ENCODE results near the gene ZNF805. TPM values are rescaled to one million over a fixed set of nuclear protein-coding genes. Genes with fewer than 3 reads are reported as not detected.
"Not testable (repeated sequence)": the region's sequence is repeated elsewhere in the genome, so short reads cannot be mapped to it uniquely, and the experiment has no call there.

ZNF805 gene
- total RNA-seq: 15.5 and 16.1 TPM in 2 replicates
- long read RNA-seq, partial matches to known transcripts: 1 of 4 reads
- long read RNA-seq, other reads (novel, unspliced or antisense): 0 of 4 reads

- Mint-ChIP-seq H3K9me3 (peaks cover 2% of the 10 kb centered on the region), H3K4me1 (peaks cover 21% of the 10 kb centered on the region), H3K4me3 (peak within 1 kb of the TSS; percentile 97), H3K27ac (ENCODE audit: unreplicated experiment) (peak within 1 kb of the TSS; percentile 97), H3K36me3 (ENCODE audit: low read depth) (peaks cover 2% of the 10 kb centered on the region), H3K27me3 (ENCODE audit: low read depth) (no peaks in the 10 kb centered on the region)
- DNase-seq (ENCODE audit: low read depth, low spot score): peak; percentile 78
- peak; percentile 13 for TF ChIP-seq CTCF (conservative IDR thresholded peaks at IDR 0.05)
These were observed at the start of gene ZNF805 for GRCh38 chr19:57240311-57241090. ZNF805 (plus strand) TSS chr19:57240632; CDS start chr19:57240892, 260 bp downstream.

- Mint-ChIP-seq H3K9me3 (peaks cover 18% of the 10 kb centered on the region), H3K4me3 (peak within 1 kb of the TSS; percentile 96), H3K27me3 (ENCODE audit: low read depth) (peaks cover 19% of the 10 kb centered on the region), H3K4me1 (peaks cover 23% of the 10 kb centered on the region), H3K36me3 (ENCODE audit: low read depth) (peaks cover 57% of the 10 kb centered on the region), H3K27ac (ENCODE audit: unreplicated experiment) (peak within 1 kb of the TSS; percentile 96)
- peak; percentile 79 for DNase-seq (ENCODE audit: low read depth, low spot score)
- TF ChIP-seq CTCF (conservative IDR thresholded peaks at IDR 0.05): no peak
These were observed 49.0 kb upstream of the ZNF805 start, which contains the start of gene ZNF264 for GRCh38 chr19:57191141-57192076. ZNF264 (plus strand) TSS chr19:57191500; CDS start chr19:57191914, 414 bp downstream.

- Mint-ChIP-seq H3K36me3 (ENCODE audit: low read depth) (peaks cover 63% of the 10 kb centered on the region), H3K4me1 (peaks cover 23% of the 10 kb centered on the region), H3K9me3 (peaks cover 18% of the 10 kb centered on the region), H3K27ac (ENCODE audit: unreplicated experiment) (peak overlapping the region; percentile 93), H3K4me3 (peak overlapping the region; percentile 96), H3K27me3 (ENCODE audit: low read depth) (peaks cover 19% of the 10 kb centered on the region)
- no peak for DNase-seq (ENCODE audit: low read depth, low spot score)
- TF ChIP-seq CTCF (conservative IDR thresholded peaks at IDR 0.05): no peak
These were observed 48.4 kb upstream of the ZNF805 start for GRCh38 chr19:57192077-57192420.

- Mint-ChIP-seq H3K27me3 (ENCODE audit: low read depth) (peaks cover 16% of the 10 kb centered on the region), H3K4me3 (peak overlapping the region; percentile 96), H3K4me1 (peaks cover 23% of the 10 kb centered on the region), H3K36me3 (ENCODE audit: low read depth) (peaks cover 65% of the 10 kb centered on the region), H3K9me3 (peaks cover 14% of the 10 kb centered on the region), H3K27ac (ENCODE audit: unreplicated experiment) (no peak overlapping the region)
- TF ChIP-seq CTCF (conservative IDR thresholded peaks at IDR 0.05): no peak
- DNase-seq (ENCODE audit: low read depth, low spot score): no peak
These were observed 47.4 kb upstream of the ZNF805 start for GRCh38 chr19:57192993-57193392.

GRCh38 chr19:57197874-57198273 lies 42.6 kb upstream of the ZNF805 start:
- H3K27ac Mint-ChIP-seq (ENCODE audit: unreplicated experiment); H3K4me1 Mint-ChIP-seq; H3K9me3 Mint-ChIP-seq; DNase-seq (ENCODE audit: low read depth, low spot score); H3K27me3 Mint-ChIP-seq (ENCODE audit: low read depth); H3K4me3 Mint-ChIP-seq: not testable (repeated sequence)
- H3K36me3 Mint-ChIP-seq (ENCODE audit: low read depth): peaks cover 60% of the 10 kb centered on the region
